ENCODE measurements around the gene ORC2. TPM values are rescaled to one million over a fixed set of nuclear protein-coding genes. Genes with fewer than 3 reads are reported as not detected.
"Not testable (repeated sequence)": the region's sequence is repeated elsewhere in the genome, so short reads cannot be mapped to it uniquely, and the experiment has no call there.

ORC2 gene
- polyA plus RNA-seq, 2 of the 4 experiments (the other 2 are of a cell fraction) = 20.9 to 24.5 TPM

GRCh38 chr2:200888704-200889625, 74.5 kb downstream of the ORC2 start, which contains the start of the genes NIF3L1 and PPIL3 (continued):
- TF ChIP-seq, protein P1, sequence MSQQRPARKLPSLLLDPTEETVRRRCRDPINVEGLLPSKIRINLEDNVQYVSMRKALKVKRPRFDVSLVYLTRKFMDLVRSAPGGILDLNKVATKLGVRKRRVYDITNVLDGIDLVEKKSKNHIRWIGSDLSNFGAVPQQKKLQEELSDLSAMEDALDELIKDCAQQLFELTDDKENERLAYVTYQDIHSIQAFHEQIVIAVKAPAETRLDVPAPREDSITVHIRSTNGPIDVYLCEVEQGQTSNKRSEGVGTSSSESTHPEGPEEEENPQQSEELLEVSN (IDR thresholded peaks at IDR 0.05; ENCODE audit: borderline replicate concordance, low read depth) = peak; percentile 78; the same call in 1 of the 2 replicates
- TF ChIP-seq CBX8 (IDR thresholded peaks at IDR 0.05) = no peak
- TF ChIP-seq JUN (IDR thresholded peaks at IDR 0.05) = peak; percentile 85
- peak in 1 of 2 experiments; percentile 22; a peak in 1 of 4 replicates for TF ChIP-seq CEBPB (IDR thresholded peaks at IDR 0.05)
- no peak for TF ChIP-seq ZFP36 (IDR thresholded peaks at IDR 0.05; ENCODE audit: borderline replicate concordance, partially characterized antibody)
- TF ChIP-seq, protein P2, sequence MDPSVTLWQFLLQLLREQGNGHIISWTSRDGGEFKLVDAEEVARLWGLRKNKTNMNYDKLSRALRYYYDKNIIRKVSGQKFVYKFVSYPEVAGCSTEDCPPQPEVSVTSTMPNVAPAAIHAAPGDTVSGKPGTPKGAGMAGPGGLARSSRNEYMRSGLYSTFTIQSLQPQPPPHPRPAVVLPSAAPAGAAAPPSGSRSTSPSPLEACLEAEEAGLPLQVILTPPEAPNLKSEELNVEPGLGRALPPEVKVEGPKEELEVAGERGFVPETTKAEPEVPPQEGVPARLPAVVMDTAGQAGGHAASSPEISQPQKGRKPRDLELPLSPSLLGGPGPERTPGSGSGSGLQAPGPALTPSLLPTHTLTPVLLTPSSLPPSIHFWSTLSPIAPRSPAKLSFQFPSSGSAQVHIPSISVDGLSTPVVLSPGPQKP (IDR thresholded peaks at IDR 0.05; ENCODE audit: low read depth, low read length) = no peak
- TF ChIP-seq MYC (IDR thresholded peaks at IDR 0.05; ENCODE audit: borderline replicate concordance, low read length) = peak; percentile 58; the same call in 1 of the 2 replicates
- TF ChIP-seq CHD4 (IDR thresholded peaks at IDR 0.05; ENCODE audit: borderline replicate concordance) = 0 out of 2 replicates have a peak, but pooled peaks have one; percentile 62
- no peak for TF ChIP-seq FOSB (CRISPR knock-in tag; IDR thresholded peaks at IDR 0.05)
- 0 out of 2 replicates have a peak, but pooled peaks have one; percentile 16 for TF ChIP-seq HDAC2 (IDR thresholded peaks at IDR 0.05)
- peak; percentile 26 for TF ChIP-seq POLR2A (IDR thresholded peaks at IDR 0.05; ENCODE audit: low read length)
- TF ChIP-seq SREBF2 (IDR thresholded peaks at IDR 0.05) = no peak
- TF ChIP-seq, protein P3, sequence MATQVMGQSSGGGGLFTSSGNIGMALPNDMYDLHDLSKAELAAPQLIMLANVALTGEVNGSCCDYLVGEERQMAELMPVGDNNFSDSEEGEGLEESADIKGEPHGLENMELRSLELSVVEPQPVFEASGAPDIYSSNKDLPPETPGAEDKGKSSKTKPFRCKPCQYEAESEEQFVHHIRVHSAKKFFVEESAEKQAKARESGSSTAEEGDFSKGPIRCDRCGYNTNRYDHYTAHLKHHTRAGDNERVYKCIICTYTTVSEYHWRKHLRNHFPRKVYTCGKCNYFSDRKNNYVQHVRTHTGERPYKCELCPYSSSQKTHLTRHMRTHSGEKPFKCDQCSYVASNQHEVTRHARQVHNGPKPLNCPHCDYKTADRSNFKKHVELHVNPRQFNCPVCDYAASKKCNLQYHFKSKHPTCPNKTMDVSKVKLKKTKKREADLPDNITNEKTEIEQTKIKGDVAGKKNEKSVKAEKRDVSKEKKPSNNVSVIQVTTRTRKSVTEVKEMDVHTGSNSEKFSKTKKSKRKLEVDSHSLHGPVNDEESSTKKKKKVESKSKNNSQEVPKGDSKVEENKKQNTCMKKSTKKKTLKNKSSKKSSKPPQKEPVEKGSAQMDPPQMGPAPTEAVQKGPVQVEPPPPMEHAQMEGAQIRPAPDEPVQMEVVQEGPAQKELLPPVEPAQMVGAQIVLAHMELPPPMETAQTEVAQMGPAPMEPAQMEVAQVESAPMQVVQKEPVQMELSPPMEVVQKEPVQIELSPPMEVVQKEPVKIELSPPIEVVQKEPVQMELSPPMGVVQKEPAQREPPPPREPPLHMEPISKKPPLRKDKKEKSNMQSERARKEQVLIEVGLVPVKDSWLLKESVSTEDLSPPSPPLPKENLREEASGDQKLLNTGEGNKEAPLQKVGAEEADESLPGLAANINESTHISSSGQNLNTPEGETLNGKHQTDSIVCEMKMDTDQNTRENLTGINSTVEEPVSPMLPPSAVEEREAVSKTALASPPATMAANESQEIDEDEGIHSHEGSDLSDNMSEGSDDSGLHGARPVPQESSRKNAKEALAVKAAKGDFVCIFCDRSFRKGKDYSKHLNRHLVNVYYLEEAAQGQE (IDR thresholded peaks at IDR 0.05) = no peak
- no peak for TF ChIP-seq BHLHE40 (IDR thresholded peaks at IDR 0.05; ENCODE audit: low read depth, low read length)
- TF ChIP-seq HES2 (IDR thresholded peaks at IDR 0.05) = no peak
- TF ChIP-seq RCOR1 (IDR thresholded peaks at IDR 0.05; ENCODE audit: low read depth, low read length) = no peak
- TF ChIP-seq MAX (IDR thresholded peaks at IDR 0.05) = peak; percentile 91
- no peak for TF ChIP-seq POLR2AphosphoS2 (conservative IDR thresholded peaks at IDR 0.05; ENCODE audit: low read length)
- TF ChIP-seq ZC3H11A (IDR thresholded peaks at IDR 0.05) = no peak
- no peak for TF ChIP-seq CTCF (IDR thresholded peaks at IDR 0.05)
- TF ChIP-seq HOXB13 (CRISPR knock-in tag; IDR thresholded peaks at IDR 0.05; ENCODE audit: low read depth) = peak; percentile 17; the same call in 1 of the 2 replicates
- TF ChIP-seq MAFK (IDR thresholded peaks at IDR 0.05; ENCODE audit: partially characterized antibody) = no peak
- TF ChIP-seq HOXB5 (CRISPR knock-in tag; IDR thresholded peaks at IDR 0.05) = peak; percentile 44; the same call in 1 of the 2 replicates
- peak; percentile 46 for TF ChIP-seq KDM5A (IDR thresholded peaks at IDR 0.05)
- TF ChIP-seq RNF2 (IDR thresholded peaks at IDR 0.05; ENCODE audit: borderline replicate concordance, low read depth) = no peak
- no peak for TF ChIP-seq FOSL2 (IDR thresholded peaks at IDR 0.05)
- TF ChIP-seq FOSL2 (CRISPR knock-in tag; IDR thresholded peaks at IDR 0.05) = peak; percentile 42
- no peak for TF ChIP-seq ESRRA (IDR thresholded peaks at IDR 0.05; ENCODE audit: borderline replicate concordance, low read length)
- TF ChIP-seq EP300 (IDR thresholded peaks at IDR 0.05) = no peak
- no peak for TF ChIP-seq RFX5 (IDR thresholded peaks at IDR 0.05)

DNA sequence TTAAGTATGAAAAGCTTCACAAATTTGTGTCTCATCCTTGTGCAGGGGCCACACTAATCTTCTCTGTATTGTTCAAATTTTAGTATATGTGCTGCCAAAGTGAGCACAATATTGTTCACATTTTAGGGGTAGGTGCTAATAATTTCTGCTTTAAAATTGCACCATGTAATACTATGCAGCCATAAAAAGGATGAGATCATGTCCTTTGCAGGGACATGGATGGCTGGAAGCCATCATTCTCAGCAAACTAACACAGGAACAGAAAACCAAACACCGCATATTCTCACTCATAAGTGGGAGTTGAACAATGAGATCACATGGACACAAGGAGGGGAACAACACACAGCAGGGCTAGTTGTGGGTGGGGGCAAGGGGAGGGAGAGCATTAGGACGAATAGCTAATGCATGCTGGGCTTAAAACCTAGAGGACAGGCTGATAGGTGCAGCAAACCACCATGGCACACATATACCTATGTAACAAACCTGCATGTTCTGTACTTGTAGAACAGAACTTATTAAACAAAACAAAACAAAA, 81.7 kb downstream of the ORC2 start:
- 71% methylated on average over 2 of the region's 2 CpGs for WGBS (ENCODE audit: missing lambda C conversion rate)
- CTCF ChIA-PET = interaction anchor here (0.6 to 1.3 kb wide), 3 partner anchors 18 to 210 kb away, joined by 3 read pairs; partner anchors contain the start of gene CLK1
- FAIRE-seq = not testable (repeated sequence)

More for the DNA sequence above, 81.7 kb downstream of the ORC2 start:
- H3K4me3 ChIP-seq; H3K4me2 ChIP-seq; H3K4me1 ChIP-seq; H3K27ac ChIP-seq; DNase-seq (ENCODE audit: low read depth in 1 of 2, low spot score in 1 of 2); H3K9me3 ChIP-seq; ATAC-seq: not testable (repeated sequence)
- POLR2A ChIA-PET = interaction anchor here (1.2 kb wide), 1 partner anchor 18 kb away, joined by 3 read pairs; the partner anchor contains the start of gene CLK1
